NCI-H2029 (cell line): ENCODE data around the gene CFAP53.

Experiments
- DNase-seq: peaks from one replicate; lab custom pipeline; 2025; lab: John Stamatoyannopoulos, UW

CFAP53 gene

GRCh38 chr18:50193796-50194630 is 72.3 kb downstream of the CFAP53 start:
- no peak for DNase-seq

GRCh38 chr18:50192995-50193795 is 73.1 kb downstream of the CFAP53 start:
- DNase-seq: no peak

GRCh38 chr18:50190926-50191325 is 75.4 kb downstream of the CFAP53 start:
- DNase-seq: no peak

- DNase-seq: no peak
Observed at GRCh38 chr18:50190236-50190635, 76.1 kb downstream of the CFAP53 start.

GRCh38 chr18:50189160-50189559 is 77.1 kb downstream of the CFAP53 start:
- DNase-seq: no peak

- DNase-seq: no peak
Observed at GRCh38 chr18:50188652-50189051, 77.6 kb downstream of the CFAP53 start.

- DNase-seq: no peak
Observed at GRCh38 chr18:50187659-50188058, 78.6 kb downstream of the CFAP53 start.

GRCh38 chr18:50186385-50186784 is 79.9 kb downstream of the CFAP53 start:
- no peak for DNase-seq

- DNase-seq: no peak
Observed at GRCh38 chr18:50183556-50183955, 82.7 kb downstream of the CFAP53 start.

- DNase-seq: no peak
Observed at GRCh38 chr18:50182511-50182910, 83.8 kb downstream of the CFAP53 start.

- DNase-seq: no peak
Observed at GRCh38 chr18:50181590-50181989, 84.7 kb downstream of the CFAP53 start.

GRCh38 chr18:50179465-50179864 is 86.8 kb downstream of the CFAP53 start:
- DNase-seq: no peak

- no peak for DNase-seq
Observed at GRCh38 chr18:50177294-50177992, 88.9 kb downstream of the CFAP53 start.
